H9 (cell line): ENCODE results near the gene DCDC1. TPM values are rescaled to one million over a fixed set of nuclear protein-coding genes. Genes with fewer than 3 reads are reported as not detected.

Experiments used
- DNase-seq: peaks from one replicate; pipeline ENCODE4 v3.0.0-alpha.2; 2017
- H2AFZ ChIP-seq: one replicate; pipeline ENCODE4 v1.6.1; 2013; ENCODE audit warnings: mild to moderate bottlenecking, low read length, control low read depth, moderate library complexity
- H2AK5ac ChIP-seq: 2 replicates; pipeline ENCODE4 v1.6.1; 2013; ENCODE audit warnings: low read length, control low read depth, mixed read lengths; ENCODE audit not compliant: insufficient read length
- H2BK120ac ChIP-seq: one replicate; pipeline ENCODE4 v1.6.1; 2013; ENCODE audit warnings: low read depth, mild to moderate bottlenecking, low read length, control low read depth, inconsistent platforms; ENCODE audit not compliant: poor library complexity, severe bottlenecking
- H2BK12ac ChIP-seq: 2 replicates; pipeline ENCODE4 v1.6.1; 2013; ENCODE audit warnings: low read length, control low read depth, mixed read lengths, low read depth; ENCODE audit not compliant: insufficient read length
- H2BK15ac ChIP-seq: 2 replicates; pipeline ENCODE4 v1.6.1; 2013; ENCODE audit warnings: low read depth, low read length, control low read depth
- H2BK20ac ChIP-seq: one replicate; pipeline ENCODE4 v1.6.1; 2013; ENCODE audit warnings: low read depth, mild to moderate bottlenecking, low read length, control low read depth, inconsistent platforms; ENCODE audit not compliant: poor library complexity, severe bottlenecking
- H2BK5ac ChIP-seq: 2 replicates; pipeline ENCODE4 v1.6.1; 2013; ENCODE audit warnings: low read length, control low read depth, mixed read lengths; ENCODE audit not compliant: insufficient read length
- H3K14ac ChIP-seq: 2 replicates; pipeline ENCODE4 v1.6.1; 2013; ENCODE audit warnings: low read length, control low read depth; ENCODE audit not compliant: insufficient read depth
- H3K18ac ChIP-seq: 2 replicates; pipeline ENCODE4 v1.6.1; 2013; ENCODE audit warnings: low read depth, mild to moderate bottlenecking, mixed read lengths, low read length, control low read depth; ENCODE audit not compliant: insufficient read length
- H3K23ac ChIP-seq: 2 replicates; pipeline ENCODE4 v1.6.1; 2013; ENCODE audit warnings: low read length, control low read depth, mixed read lengths, low read depth; ENCODE audit not compliant: insufficient read length
- H3K23me2 ChIP-seq: 2 replicates; pipeline ENCODE4 v1.6.1; 2013; ENCODE audit warnings: low read depth, mild to moderate bottlenecking, mixed read lengths, low read length, control low read depth; ENCODE audit not compliant: insufficient read length, poor library complexity, severe bottlenecking
- H3K27ac ChIP-seq: 2 replicates; pipeline ENCODE4 v1.5.1; 2013; ENCODE audit warnings: low read length, control low read depth, mixed read lengths, low read depth; ENCODE audit not compliant: insufficient read length
- H3K27me3 ChIP-seq: 2 replicates; pipeline ENCODE4 v1.6.1; 2013; ENCODE audit warnings: low read length, control low read depth, inconsistent platforms; ENCODE audit not compliant: insufficient read depth
- H3K4ac ChIP-seq: 2 replicates; pipeline ENCODE4 v1.6.1; 2013; ENCODE audit warnings: low read depth, mild to moderate bottlenecking, control low read depth, inconsistent platforms, low read length, moderate library complexity
- H3K4me1 ChIP-seq: 2 replicates; pipeline ENCODE4 v1.6.1; 2013; ENCODE audit warnings: low read length, control low read depth, inconsistent platforms; ENCODE audit not compliant: insufficient read depth
- H3K4me2 ChIP-seq: 2 replicates; pipeline ENCODE4 v1.6.1; 2013; ENCODE audit warnings: low read length, control low read depth, mixed read lengths; ENCODE audit not compliant: insufficient read length, insufficient read depth
- H3K56ac ChIP-seq: 2 replicates; pipeline ENCODE4 v1.6.1; 2013; ENCODE audit warnings: low read depth, mild to moderate bottlenecking, mixed read lengths, low read length, control low read depth; ENCODE audit not compliant: insufficient read length
- H3K79me1 ChIP-seq: 2 replicates; pipeline ENCODE4 v1.6.1; 2013; ENCODE audit warnings: low read depth, mild to moderate bottlenecking, moderate library complexity, low read length, control low read depth, inconsistent platforms; ENCODE audit not compliant: insufficient read depth, poor library complexity, severe bottlenecking
- H3K79me2 ChIP-seq: 2 replicates; pipeline ENCODE4 v1.6.1; 2013; ENCODE audit warnings: low read length, control low read depth, inconsistent platforms; ENCODE audit not compliant: insufficient read depth
- H3K9ac ChIP-seq: 2 replicates; pipeline ENCODE4 v1.6.1; 2013; ENCODE audit warnings: low read length, control low read depth, mixed read lengths; ENCODE audit not compliant: insufficient read length; ENCODE audit errors: extremely low read depth
- H3K9me3 ChIP-seq: one replicate; pipeline ENCODE4 v1.6.1; 2013; ENCODE audit warnings: low read depth, low read length, inconsistent platforms; ENCODE audit not compliant: control insufficient read depth
- H3T11ph ChIP-seq: one replicate; pipeline ENCODE4 v1.6.1; 2013; ENCODE audit warnings: mild to moderate bottlenecking, low read length, control low read depth, inconsistent platforms
- H4K20me1 ChIP-seq: one replicate; pipeline ENCODE4 v1.6.1; 2013; ENCODE audit not compliant: control insufficient read depth, insufficient read length, insufficient read depth
- H4K5ac ChIP-seq: 2 replicates; pipeline ENCODE4 v1.6.1; 2013; ENCODE audit warnings: low read depth, mild to moderate bottlenecking, mixed read lengths, low read length, control low read depth; ENCODE audit not compliant: insufficient read length
- H4K8ac ChIP-seq: replicated peaks from 2 replicates; pipeline ENCODE4 v1.6.1; 2013; ENCODE audit warnings: low read length, control low read depth, mixed read lengths, low read depth; ENCODE audit not compliant: insufficient read length
- H4K91ac ChIP-seq: 2 replicates; pipeline ENCODE4 v1.6.1; 2013; ENCODE audit warnings: low read depth, mild to moderate bottlenecking, moderate library complexity, mixed read lengths, low read length, control low read depth; ENCODE audit not compliant: insufficient read length
- H3K27ac Mint-ChIP-seq, 3 experiments: 2 replicates in 2 of 3; 3 replicates in 1 of 3; pipeline ENCODE4 v1.8.0; 2020 to 2021; ENCODE audit warnings: mixed read lengths in 3 of 3, mild to moderate bottlenecking in 1 of 3, moderate library complexity in 1 of 3
- H3K27me3 Mint-ChIP-seq: 2 replicates; pipeline ENCODE4 v1.8.0; 2021; ENCODE audit warnings: low read depth, mild to moderate bottlenecking, moderate library complexity, mixed read lengths
- H3K36me3 Mint-ChIP-seq, 3 experiments: 2 replicates in 2 of 3; 3 replicates in 1 of 3; pipeline ENCODE4 v1.8.0; 2020 to 2021; ENCODE audit warnings: low read depth in 3 of 3, mixed read lengths in 3 of 3; ENCODE audit not compliant: insufficient read depth in 1 of 3
- H3K4me1 Mint-ChIP-seq, 2 experiments: 2 replicates each; pipeline ENCODE4 v1.8.0; 2020; ENCODE audit warnings: mixed read lengths in 2 of 2
- H3K4me3 Mint-ChIP-seq, 2 experiments: 2 replicates in 1 of 2; 3 replicates in 1 of 2; pipeline ENCODE4 v1.8.0; 2020 to 2021; ENCODE audit warnings: mild to moderate bottlenecking in 2 of 2, mixed read lengths in 2 of 2, moderate library complexity in 1 of 2
- H3K9me3 Mint-ChIP-seq, 2 experiments: 2 replicates in 1 of 2; 3 replicates in 1 of 2; pipeline ENCODE4 v1.8.0; 2020; ENCODE audit warnings: mild to moderate bottlenecking in 2 of 2, mixed read lengths in 2 of 2, moderate library complexity in 1 of 2
- WGBS: extraction: QIAGEN DNeasy Blood & Tissue Kit; methylation state at CpG from one replicate; pipeline ENCODE4 v1.1.7; 2013; ENCODE audit warnings: missing lambda C conversion rate, low lambda C conversion rate, mixed read lengths; ENCODE audit not compliant: insufficient read length; ENCODE audit errors: extremely low coverage; 5-methylcytosine and 5-hydroxymethylcytosine counted together
- total RNA-seq: library from RNA; stranded (reverse); gene quantifications from 2 replicates; pipeline ENCODE4 v1.2.1, GENCODE V29; 2021
- TF ChIP-seq, protein P1 (sequence below): fragments of 200-600 bp; sonication (generic); conservative IDR thresholded peaks from 3 replicates; pipeline ENCODE4 v1.8.0; 2021; ENCODE audit warnings: antibody characterized with exemption, mild to moderate bottlenecking

Gene DCDC1
- total RNA-seq, 1 experiment from 2014 or later, result 0.09 TPM

DNA sequence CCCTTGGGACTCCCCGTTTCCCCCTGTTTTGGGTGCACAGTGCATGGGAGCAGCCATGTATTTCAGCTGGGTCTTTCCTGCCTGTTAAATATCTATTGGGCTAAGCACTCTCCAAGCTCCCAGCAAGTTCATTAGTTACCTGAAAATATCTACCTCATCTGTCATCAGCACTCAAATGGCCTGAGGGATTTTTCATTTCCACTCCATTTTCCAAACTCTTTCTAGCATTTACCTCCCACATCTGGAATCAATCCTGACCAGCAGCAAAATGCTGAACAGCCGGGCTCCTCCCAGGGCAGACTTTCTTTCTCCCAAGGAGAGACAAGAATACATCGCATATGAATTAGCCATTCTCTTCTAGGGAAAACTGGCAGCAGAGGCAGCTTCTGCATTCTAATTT, 509.9 kb downstream of the DCDC1 start:
- H2AK5ac ChIP-seq, result no peak overlapping the region
- H3K27me3 ChIP-seq, result no peaks in the 10 kb centered on the region
- H2BK20ac ChIP-seq, result no peak overlapping the region
- H2AFZ ChIP-seq, result peak overlapping the region; percentile 61
- no peak overlapping the region for H4K91ac ChIP-seq
- H2BK120ac ChIP-seq, result no peak overlapping the region
- no peak overlapping the region for H3K9ac ChIP-seq
- no peak overlapping the region for H3K4me2 ChIP-seq
- H3K9me3 ChIP-seq, result no peaks in the 10 kb centered on the region
- no peak overlapping the region for H3K23ac ChIP-seq
- DNase-seq, result no peak
- no peak overlapping the region for H2BK15ac ChIP-seq
- no peaks in the 10 kb centered on the region for H4K20me1 ChIP-seq
- H3K56ac ChIP-seq, result no peak overlapping the region
- H3T11ph ChIP-seq, result no peak overlapping the region
- no peak overlapping the region for H3K4ac ChIP-seq
- no peak overlapping the region for H3K18ac ChIP-seq
- no CpG with 5 or more reads among the region's 3 CpGs for WGBS
- Mint-ChIP-seq H3K4me1 (peaks cover 36 to 44% of the 10 kb centered on the region in 2 experiments), H3K27ac (peak overlapping the region in 2 of 3 experiments; percentile 29 to 80; a peak in 1 of 7 replicates), H3K36me3 (no peaks in the 10 kb centered on the region; a peak in 1 of 7 replicates), H3K4me3 (no peak overlapping the region), H3K9me3 (no peaks in the 10 kb centered on the region), H3K27me3 (peaks cover 2% of the 10 kb centered on the region; the same call in 1 of the 2 replicates)
- H3K4me1 ChIP-seq, result peaks cover 2% of the 10 kb centered on the region; the same call in 1 of the 2 replicates
- no peaks in the 10 kb centered on the region for H3K79me1 ChIP-seq
- H3K14ac ChIP-seq, result no peak overlapping the region
- no peaks in the 10 kb centered on the region for H3K23me2 ChIP-seq
- no peak overlapping the region for H4K5ac ChIP-seq
- no peaks in the 10 kb centered on the region for H3K79me2 ChIP-seq
- H2BK12ac ChIP-seq, result no peak overlapping the region
- no peak overlapping the region for H3K27ac ChIP-seq
- no peak overlapping the region for H4K8ac ChIP-seq
- H2BK5ac ChIP-seq, result no peak overlapping the region
- TF ChIP-seq, protein P1, sequence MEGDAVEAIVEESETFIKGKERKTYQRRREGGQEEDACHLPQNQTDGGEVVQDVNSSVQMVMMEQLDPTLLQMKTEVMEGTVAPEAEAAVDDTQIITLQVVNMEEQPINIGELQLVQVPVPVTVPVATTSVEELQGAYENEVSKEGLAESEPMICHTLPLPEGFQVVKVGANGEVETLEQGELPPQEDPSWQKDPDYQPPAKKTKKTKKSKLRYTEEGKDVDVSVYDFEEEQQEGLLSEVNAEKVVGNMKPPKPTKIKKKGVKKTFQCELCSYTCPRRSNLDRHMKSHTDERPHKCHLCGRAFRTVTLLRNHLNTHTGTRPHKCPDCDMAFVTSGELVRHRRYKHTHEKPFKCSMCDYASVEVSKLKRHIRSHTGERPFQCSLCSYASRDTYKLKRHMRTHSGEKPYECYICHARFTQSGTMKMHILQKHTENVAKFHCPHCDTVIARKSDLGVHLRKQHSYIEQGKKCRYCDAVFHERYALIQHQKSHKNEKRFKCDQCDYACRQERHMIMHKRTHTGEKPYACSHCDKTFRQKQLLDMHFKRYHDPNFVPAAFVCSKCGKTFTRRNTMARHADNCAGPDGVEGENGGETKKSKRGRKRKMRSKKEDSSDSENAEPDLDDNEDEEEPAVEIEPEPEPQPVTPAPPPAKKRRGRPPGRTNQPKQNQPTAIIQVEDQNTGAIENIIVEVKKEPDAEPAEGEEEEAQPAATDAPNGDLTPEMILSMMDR, result no peak
